DND-41 (cell line): ENCODE data around the gene ARPC2.

Experiments
- ATAC-seq: fragments of 200-7000 bp; cut with Tn5 transposase; 3 replicates; pipeline ENCODE4 v1.9.1; 2021; ENCODE audit warnings: low read depth; ENCODE audit not compliant: insufficient read depth
- DNase-seq: peaks from one replicate; pipeline ENCODE4 v3.0.0-alpha.2; 2020
- H2AFZ ChIP-seq: 2 replicates; pipeline ENCODE4 v1.6.0; 2012; ENCODE audit warnings: low read depth, low read length
- H3K27ac ChIP-seq: 2 replicates; pipeline ENCODE4 v1.5.1; 2012; ENCODE audit warnings: low read length, inconsistent platforms
- H3K27me3 ChIP-seq: fragments of 200-600 bp; sonication (generic); 2 replicates; pipeline ENCODE4 v1.6.0; 2012; ENCODE audit warnings: low read length, mild to moderate bottlenecking, inconsistent platforms; ENCODE audit not compliant: insufficient read depth, poor library complexity
- H3K36me3 ChIP-seq: 2 replicates; pipeline ENCODE4 v1.5.1; 2012; ENCODE audit warnings: low read length, inconsistent platforms; ENCODE audit not compliant: insufficient read depth
- H3K4me1 ChIP-seq: 2 replicates; pipeline ENCODE4 v1.5.1; 2012; ENCODE audit warnings: mild to moderate bottlenecking, low read length; ENCODE audit not compliant: insufficient read depth
- H3K4me2 ChIP-seq: 2 replicates; pipeline ENCODE4 v1.6.0; 2012; ENCODE audit warnings: mild to moderate bottlenecking, moderate library complexity, low read length, inconsistent platforms; ENCODE audit not compliant: insufficient read depth
- H3K4me3 ChIP-seq, 2 experiments: fragments of 200-600 bp in 1 of 2; shearing (Covaris generic) in 1 of 2; 2 replicates each; pipeline ENCODE4 v1.5.1; 2012 to 2016; ENCODE audit warnings: inconsistent platforms in 2 of 2, low read length in 2 of 2, mild to moderate bottlenecking in 2 of 2, low read depth in 1 of 2, moderate library complexity in 1 of 2
- H3K79me2 ChIP-seq: 2 replicates; pipeline ENCODE4 v1.6.0; 2012; ENCODE audit warnings: low read length, inconsistent platforms; ENCODE audit not compliant: insufficient read depth
- H3K9ac ChIP-seq: 2 replicates; pipeline ENCODE4 v1.6.0; 2012; ENCODE audit warnings: low read depth, mild to moderate bottlenecking, inconsistent platforms, low read length, moderate library complexity
- H3K9me3 ChIP-seq: 2 replicates; pipeline ENCODE4 v1.5.1; 2012; ENCODE audit warnings: low read length, moderate library complexity, mild to moderate bottlenecking, inconsistent platforms; ENCODE audit not compliant: insufficient read depth, severe bottlenecking
- H4K20me1 ChIP-seq: 2 replicates; pipeline ENCODE4 v1.6.0; 2012; ENCODE audit warnings: low read length; ENCODE audit not compliant: insufficient read depth
- CTCF ChIP-seq: IDR thresholded peaks from 2 replicates; pipeline ENCODE4 v1.5.1; 2012; ENCODE audit warnings: borderline replicate concordance, low read length, moderate library complexity, mild to moderate bottlenecking; ENCODE audit not compliant: poor library complexity, severe bottlenecking; ENCODE audit errors: extremely low read depth
- EZH2 ChIP-seq: IDR thresholded peaks from 3 replicates; pipeline ENCODE4 v1.6.1; 2012; ENCODE audit warnings: borderline replicate concordance, low read depth, mild to moderate bottlenecking, moderate library complexity, low read length, inconsistent platforms; ENCODE audit not compliant: severe bottlenecking

The ARPC2 gene

GRCh38 chr2:218265626-218266025, 48.6 kb downstream of the ARPC2 start:
- no peak overlapping the region for H3K4me3 ChIP-seq
- no peak overlapping the region for H2AFZ ChIP-seq
- TF ChIP-seq CTCF (no peak), EZH2 (no peak)
- no peak overlapping the region for H3K27ac ChIP-seq
- ATAC-seq (no peak), DNase-seq (no peak)
- H3K36me3 ChIP-seq = peaks cover 50% of the 10 kb centered on the region
- H3K4me2 ChIP-seq = no peak overlapping the region
- no peak overlapping the region for H3K9ac ChIP-seq
- H3K27me3 ChIP-seq = no peaks in the 10 kb centered on the region
- peaks cover 27% of the 10 kb centered on the region for H3K79me2 ChIP-seq
- no peaks in the 10 kb centered on the region for H3K9me3 ChIP-seq
- H3K4me1 ChIP-seq = peaks cover 20% of the 10 kb centered on the region
- peaks cover 31% of the 10 kb centered on the region for H4K20me1 ChIP-seq

DNA sequence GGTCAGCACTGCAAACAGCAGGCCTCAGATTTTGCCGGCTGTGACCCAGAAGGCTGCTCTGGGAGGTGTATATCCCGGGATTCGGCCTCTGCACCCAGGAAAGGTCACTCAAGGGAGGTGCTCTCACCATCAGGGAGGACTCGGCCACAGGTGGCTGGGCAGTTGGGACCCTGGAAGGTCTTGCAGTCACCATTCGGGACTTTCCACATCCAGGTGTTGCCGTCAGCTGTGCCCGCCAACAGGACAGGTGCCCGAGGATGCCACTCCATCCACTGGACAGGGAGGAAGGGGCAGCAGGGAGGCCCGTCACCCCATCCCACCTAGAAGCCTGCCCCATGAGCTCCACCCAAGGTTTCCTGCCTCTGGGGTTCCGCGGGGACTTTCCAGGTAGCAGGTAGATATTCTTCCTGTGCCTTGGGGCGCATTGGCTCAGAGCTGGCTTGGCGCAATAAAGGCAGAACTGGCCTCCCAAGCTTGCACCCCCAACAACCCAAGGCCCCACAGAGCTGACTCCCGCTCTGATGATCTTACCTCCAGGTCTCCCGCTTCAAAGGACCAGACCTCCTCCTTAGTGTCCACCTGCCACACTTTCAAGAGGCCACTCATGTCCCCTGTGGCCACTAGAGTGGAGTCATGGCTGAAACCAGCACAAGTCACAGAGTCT, 49.5 kb downstream of the ARPC2 start:
- H2AFZ ChIP-seq = no peak overlapping the region
- TF ChIP-seq CTCF (no peak), EZH2 (no peak)
- H3K4me3 ChIP-seq = no peak overlapping the region
- H3K79me2 ChIP-seq = peaks cover 35% of the 10 kb centered on the region
- peaks cover 50% of the 10 kb centered on the region for H3K36me3 ChIP-seq
- H3K27me3 ChIP-seq = no peaks in the 10 kb centered on the region
- no peak for ATAC-seq
- peaks cover 31% of the 10 kb centered on the region for H4K20me1 ChIP-seq
- H3K4me2 ChIP-seq = 0 out of 2 replicates have a peak overlapping the region, but pooled peaks have one; percentile 6
- H3K9ac ChIP-seq = no peak overlapping the region
- DNase-seq = no peak
- H3K4me1 ChIP-seq = peaks cover 26% of the 10 kb centered on the region
- no peaks in the 10 kb centered on the region for H3K9me3 ChIP-seq
- H3K27ac ChIP-seq = no peak overlapping the region

GRCh38 chr2:218267259-218267658, 50.3 kb downstream of the ARPC2 start:
- Histone ChIP-seq H4K20me1 (peaks cover 34% of the 10 kb centered on the region), H3K79me2 (peaks cover 43% of the 10 kb centered on the region), H3K27ac (no peak overlapping the region), H3K4me3 (no peak overlapping the region), H3K27me3 (no peaks in the 10 kb centered on the region), H3K4me2 (0 out of 2 replicates have a peak overlapping the region, but pooled peaks have one; percentile 16), H3K36me3 (peaks cover 55% of the 10 kb centered on the region), H3K4me1 (peaks cover 35% of the 10 kb centered on the region), H2AFZ (no peak overlapping the region), H3K9ac (peak overlapping the region; percentile 10; the same call in 1 of the 2 replicates), H3K9me3 (no peaks in the 10 kb centered on the region)
- DNase-seq (no peak), ATAC-seq (no peak)
- TF ChIP-seq EZH2 = no peak
- no peak for TF ChIP-seq CTCF
